Measurements from ENCODE around the gene TCF3.
"Not testable (repeated sequence)": the region's sequence is repeated elsewhere in the genome, so short reads cannot be mapped to it uniquely, and the experiment has no call there.

The TCF3 gene

DNA sequence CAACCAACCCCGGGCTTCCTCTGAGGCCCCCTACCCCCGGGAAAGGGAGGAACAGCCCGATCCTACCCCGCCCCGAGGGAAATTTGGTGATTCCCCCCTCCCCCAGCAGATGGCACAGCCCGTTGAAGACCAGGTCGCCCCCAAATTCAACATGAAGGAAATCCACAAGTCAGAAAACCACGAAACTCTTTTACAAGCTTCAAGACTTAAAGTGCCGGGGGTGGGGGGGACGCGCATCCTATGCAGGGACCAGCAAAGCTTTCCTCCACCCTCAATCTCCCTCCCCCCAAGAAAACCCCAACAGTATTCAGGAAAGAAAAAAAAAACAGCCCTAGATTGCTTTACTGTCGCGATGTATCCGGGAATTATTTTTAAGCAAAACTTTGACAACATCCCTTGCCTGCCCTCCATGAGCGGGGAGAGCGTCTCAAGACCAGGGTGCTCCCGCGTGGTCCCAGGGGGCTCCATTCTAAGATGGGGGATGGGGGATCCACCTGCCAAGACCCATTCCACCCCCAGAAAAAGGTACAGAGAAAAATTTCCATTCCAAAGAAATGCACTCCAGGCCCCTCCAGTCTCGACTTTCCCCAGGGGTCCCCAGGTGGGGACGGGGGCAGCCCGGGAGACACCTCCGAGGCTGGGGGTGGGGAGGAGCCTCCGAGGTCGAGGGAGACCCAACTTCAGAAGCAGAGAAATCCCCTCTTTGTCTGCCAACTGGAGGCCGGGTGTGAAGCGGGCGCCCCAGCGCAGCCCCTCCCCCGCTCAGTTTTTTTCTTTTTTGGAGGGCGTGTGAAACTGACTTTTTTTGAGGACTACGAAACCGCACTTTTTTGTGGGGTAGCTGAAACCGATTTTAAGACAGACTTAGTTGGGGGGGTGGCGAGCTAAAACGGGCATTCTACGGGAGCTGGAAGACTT, 1.5 kb downstream of the TCF3 start:
- DNase-seq (ENCODE audit: low spot score): peak; percentile 71

- no peak for DNase-seq (ENCODE audit: low spot score)
These were observed 2.4 kb downstream of the TCF3 start for GRCh38 chr19:1649706-1650649.

GRCh38 chr19:1648920-1649541, 3.4 kb downstream of the TCF3 start:
- peak; percentile 74 for DNase-seq (ENCODE audit: low spot score)

- DNase-seq (ENCODE audit: low spot score): peak; percentile 85
These were observed 4.0 kb downstream of the TCF3 start for GRCh38 chr19:1648459-1648849.

- peak; percentile 39 for DNase-seq (ENCODE audit: low spot score)
These were observed 4.6 kb downstream of the TCF3 start for GRCh38 chr19:1647501-1648458.

GRCh38 chr19:1646659-1647453, 5.6 kb downstream of the TCF3 start:
- DNase-seq (ENCODE audit: low spot score): no peak

GRCh38 chr19:1646149-1646548, 6.3 kb downstream of the TCF3 start:
- DNase-seq (ENCODE audit: low spot score): no peak

GRCh38 chr19:1645299-1645698, 7.1 kb downstream of the TCF3 start:
- DNase-seq (ENCODE audit: low spot score): no peak

DNA sequence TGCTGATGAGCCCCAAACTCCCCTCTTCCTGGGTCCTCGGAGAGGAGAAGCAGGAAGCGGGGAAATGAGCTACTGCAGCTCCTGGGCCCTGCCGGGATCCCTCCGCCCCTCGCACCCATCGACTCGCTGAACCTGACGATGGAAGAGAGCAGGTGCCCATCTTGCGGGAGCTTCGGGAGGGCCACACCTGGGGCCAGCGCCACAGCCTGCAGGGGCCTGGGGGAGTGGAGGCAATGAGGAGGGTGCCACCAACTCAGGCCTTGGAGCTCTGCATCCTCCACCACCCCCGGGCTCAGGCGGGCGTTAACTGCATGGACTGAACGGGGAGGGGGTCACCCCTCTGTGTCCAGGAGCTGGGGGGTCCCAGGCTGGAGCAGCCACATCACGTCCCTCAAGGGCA, 8.3 kb downstream of the TCF3 start:
- DNase-seq (ENCODE audit: low spot score): no peak

- not testable (repeated sequence) for DNase-seq (ENCODE audit: low spot score)
These were observed 11.4 kb downstream of the TCF3 start for GRCh38 chr19:1640893-1641448.

DNA sequence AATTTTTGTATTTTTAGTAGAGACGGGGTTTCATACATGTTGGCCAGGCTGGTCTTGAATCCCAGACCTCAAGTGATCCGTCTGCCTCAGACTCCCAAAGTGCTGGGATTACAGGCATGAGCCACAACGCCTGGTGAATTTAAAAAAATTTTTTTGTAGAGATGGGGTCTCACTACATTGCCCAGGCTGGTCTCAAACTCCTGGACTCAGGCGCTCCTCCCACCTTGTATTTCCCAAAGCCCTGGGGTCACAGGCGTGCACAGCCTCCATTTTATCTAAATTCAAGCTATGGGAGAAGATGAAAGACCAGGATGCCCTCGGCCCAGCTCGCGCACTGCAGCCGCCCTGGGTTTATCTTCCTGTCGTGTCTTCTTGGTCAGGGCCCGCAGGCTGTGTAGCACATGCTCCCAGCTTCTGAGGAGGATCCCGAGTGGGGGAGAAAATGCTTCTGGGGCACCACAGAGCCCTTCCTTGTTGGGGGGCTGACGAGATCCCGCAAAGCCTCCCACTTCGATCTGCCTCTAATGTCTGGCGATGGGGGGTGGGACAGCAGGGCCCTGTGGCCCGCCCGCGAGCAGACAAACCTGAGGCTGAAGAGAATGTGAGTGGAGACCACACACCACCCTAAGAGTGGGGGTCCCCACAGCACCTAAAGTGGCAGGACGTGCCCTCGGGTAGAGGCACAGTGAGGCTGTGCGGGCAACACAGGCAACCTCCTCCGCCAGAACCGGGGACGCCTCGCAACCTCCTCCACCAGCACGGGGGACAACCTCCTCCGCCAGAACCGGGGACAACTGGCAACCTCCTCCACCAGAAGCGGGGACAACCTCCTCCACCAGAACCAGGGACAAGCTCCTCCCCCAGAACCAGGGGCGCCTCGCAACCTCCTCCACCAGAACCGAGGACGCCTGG, 15.8 kb downstream of the TCF3 start:
- DNase-seq (ENCODE audit: low spot score): no peak

DNA sequence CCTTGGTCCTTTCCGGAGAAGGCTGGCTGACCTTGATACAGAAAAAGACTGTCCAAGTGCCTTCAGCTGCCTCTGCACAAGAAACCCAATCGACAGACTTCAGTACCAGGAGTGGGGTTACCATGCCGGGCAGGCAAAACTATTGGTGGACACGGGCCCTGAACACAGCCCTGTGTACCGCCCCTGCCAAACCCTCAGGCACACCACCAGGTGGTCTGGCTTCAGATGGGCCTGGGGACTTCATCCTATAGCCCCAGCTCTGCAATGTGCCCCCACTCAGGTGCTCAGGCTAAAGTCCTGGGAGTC, 17.5 kb downstream of the TCF3 start:
- no peak for DNase-seq (ENCODE audit: low spot score)

- peak; percentile 47 for DNase-seq (ENCODE audit: low spot score)
These were observed 18.0 kb downstream of the TCF3 start for GRCh38 chr19:1634242-1634937.

DNA sequence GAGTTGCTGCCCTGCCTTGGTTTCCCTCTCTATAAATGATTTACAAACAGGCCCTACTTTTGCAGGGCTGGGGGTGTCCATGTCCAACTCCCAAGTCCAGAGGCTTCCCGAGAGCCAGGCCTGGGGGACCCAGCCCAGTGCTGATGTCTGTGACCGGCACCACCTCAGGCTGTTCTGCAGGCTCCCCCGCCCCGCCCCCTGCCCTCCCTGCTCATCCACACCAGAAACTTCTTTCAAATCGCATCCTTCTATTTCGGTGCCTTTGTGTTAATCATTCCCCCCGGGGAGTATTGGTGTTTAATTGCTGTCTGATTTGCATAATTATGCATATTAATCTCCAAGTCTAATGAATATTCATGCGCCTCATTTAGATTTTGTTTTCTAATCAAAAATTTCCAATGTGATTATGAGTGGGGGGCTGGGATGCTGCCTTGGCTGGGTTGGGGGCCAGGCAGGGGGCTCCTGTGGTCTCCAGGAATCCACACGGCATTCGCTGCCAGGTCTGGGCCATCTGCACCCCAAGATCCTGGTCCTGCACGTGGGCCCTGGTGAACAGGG, 19.1 kb downstream of the TCF3 start:
- no peak for DNase-seq (ENCODE audit: low spot score)

- DNase-seq (ENCODE audit: low spot score): no peak
These were observed 19.8 kb downstream of the TCF3 start for GRCh38 chr19:1632462-1633268.

- DNase-seq (ENCODE audit: low spot score): no peak
These were observed 20.8 kb downstream of the TCF3 start for GRCh38 chr19:1631557-1632100.

- no peak for DNase-seq (ENCODE audit: low spot score)
These were observed 21.6 kb downstream of the TCF3 start for GRCh38 chr19:1630811-1631210.

All from NAMALWA (cell line).